DOHH2 (cell line): ENCODE measurements around the gene OSM.

Source experiments
- CTCF ChIP-seq: fragments of 200-600 bp; sonication (generic); IDR thresholded peaks from one replicate; pipeline ENCODE4 v1.5.1; 2014; ENCODE audit warnings: antibody characterized with exemption, mild to moderate bottlenecking, low read depth, low read length; ENCODE audit not compliant: poor library complexity, severe bottlenecking
- EZH2phosphoT487 ChIP-seq: fragments of 200-600 bp; sonication (generic); IDR thresholded peaks from 2 replicates; pipeline ENCODE4 v1.6.1; 2017; ENCODE audit warnings: borderline replicate concordance, mild to moderate bottlenecking, antibody characterized with exemption, low read length, moderate library complexity, mixed read lengths

- no peak for TF ChIP-seq CTCF
- no peak for TF ChIP-seq EZH2phosphoT487
Observed at GRCh38 chr22:30274437-30274812, 7.8 kb upstream of the OSM start.
